Keratinocyte (primary cell): ENCODE results near the gene TRIM59.

ENCODE experiments used
- CTCF ChIP-seq, 3 experiments: IDR thresholded peaks in 1 of 3; conservative IDR thresholded peaks in 1 of 3; optimal IDR thresholded peaks in 1 of 3; 2 replicates in 2 of 3; 3 replicates in 1 of 3; pipeline versions ENCODE3 to v1.5.1; 2011; ENCODE audit warnings: low read length in 3 of 3, mild to moderate bottlenecking in 3 of 3, moderate library complexity in 2 of 3, control low read depth in 1 of 3, inconsistent platforms in 1 of 3; ENCODE audit not compliant: insufficient read depth in 2 of 3; ENCODE audit errors: extremely low read depth in 1 of 3
- EZH2 ChIP-seq: IDR thresholded peaks from one replicate; pipeline ENCODE4 v1.6.1; 2012; ENCODE audit warnings: inconsistent platforms, mild to moderate bottlenecking, low read length, moderate library complexity

GRCh38 chr3:160399125-160400029 lies 50.2 kb downstream of the TRIM59 start, which contains the start of the genes IFT80 and SMC4:
- no peak for TF ChIP-seq CTCF (optimal IDR thresholded peaks at IDR 0.05 in 1 of 3, IDR thresholded peaks at IDR 0.05 in 1 of 3, conservative IDR thresholded peaks at IDR 0.05 in 1 of 3; ENCODE audit: extremely low read depth in 1 of 3, insufficient read depth in 2 of 3, low read length in 3 of 3)
- no peak for TF ChIP-seq EZH2
